ENCODE measurements around the gene RET.

RET gene

GRCh38 chr10:43054593-43054992 is 22.3 kb upstream of the RET start:
- TF ChIP-seq EZH2phosphoT487 (IDR thresholded peaks at IDR 0.05; ENCODE audit: low read depth): no peak
- TF ChIP-seq CTCF (IDR thresholded peaks at IDR 0.05; ENCODE audit: low read depth, low read length): no peak
- H3K9me3 ChIP-seq (ENCODE audit: insufficient read depth, low read length): no peaks in the 10 kb centered on the region

GRCh38 chr10:43055217-43055616 is 21.7 kb upstream of the RET start:
- TF ChIP-seq EZH2phosphoT487 (IDR thresholded peaks at IDR 0.05; ENCODE audit: low read depth): no peak
- TF ChIP-seq CTCF (IDR thresholded peaks at IDR 0.05; ENCODE audit: low read depth, low read length): no peak
- no peaks in the 10 kb centered on the region for H4K20me1 ChIP-seq (ENCODE audit: insufficient read depth, low read length)
- no peaks in the 10 kb centered on the region for H3K9me3 ChIP-seq (ENCODE audit: insufficient read depth, low read length)
- no peak overlapping the region for H3K9ac ChIP-seq (ENCODE audit: low read length)
- no peak overlapping the region for H2AFZ ChIP-seq (ENCODE audit: low read depth, low read length)
- no peaks in the 10 kb centered on the region for H3K79me2 ChIP-seq (ENCODE audit: low read length)
- H3K4me2 ChIP-seq (ENCODE audit: low read length): no peak overlapping the region
- H3K27me3 ChIP-seq (ENCODE audit: low read depth, low read length): peaks cover 4% of the 10 kb centered on the region; the same call in 1 of the 2 replicates
- H3K4me1 ChIP-seq (ENCODE audit: low read length): no peaks in the 10 kb centered on the region
- no peaks in the 10 kb centered on the region for H3K36me3 ChIP-seq (replicated peaks; ENCODE audit: low read depth, low read length)
- H3K27ac ChIP-seq (ENCODE audit: low read length): no peak overlapping the region
- H3K4me3 ChIP-seq (ENCODE audit: low read length): no peak overlapping the region

More at GRCh38 chr10:43054593-43054992, 22.3 kb upstream of the RET start:
- H3K36me3 ChIP-seq (replicated peaks; ENCODE audit: low read depth, low read length): no peaks in the 10 kb centered on the region
- no peak overlapping the region for H3K4me2 ChIP-seq (ENCODE audit: low read length)
- no peak overlapping the region for H3K9ac ChIP-seq (ENCODE audit: low read length)
- no peaks in the 10 kb centered on the region for H3K4me1 ChIP-seq (ENCODE audit: low read length)
- H4K20me1 ChIP-seq (ENCODE audit: insufficient read depth, low read length): no peaks in the 10 kb centered on the region
- no peak overlapping the region for H3K4me3 ChIP-seq (ENCODE audit: low read length)
- H2AFZ ChIP-seq (ENCODE audit: low read depth, low read length): no peak overlapping the region
- peaks cover 4% of the 10 kb centered on the region; the same call in 1 of the 2 replicates for H3K27me3 ChIP-seq (ENCODE audit: low read depth, low read length)
- H3K79me2 ChIP-seq (ENCODE audit: low read length): no peaks in the 10 kb centered on the region
- no peak overlapping the region for H3K27ac ChIP-seq (ENCODE audit: low read length)

DNA sequence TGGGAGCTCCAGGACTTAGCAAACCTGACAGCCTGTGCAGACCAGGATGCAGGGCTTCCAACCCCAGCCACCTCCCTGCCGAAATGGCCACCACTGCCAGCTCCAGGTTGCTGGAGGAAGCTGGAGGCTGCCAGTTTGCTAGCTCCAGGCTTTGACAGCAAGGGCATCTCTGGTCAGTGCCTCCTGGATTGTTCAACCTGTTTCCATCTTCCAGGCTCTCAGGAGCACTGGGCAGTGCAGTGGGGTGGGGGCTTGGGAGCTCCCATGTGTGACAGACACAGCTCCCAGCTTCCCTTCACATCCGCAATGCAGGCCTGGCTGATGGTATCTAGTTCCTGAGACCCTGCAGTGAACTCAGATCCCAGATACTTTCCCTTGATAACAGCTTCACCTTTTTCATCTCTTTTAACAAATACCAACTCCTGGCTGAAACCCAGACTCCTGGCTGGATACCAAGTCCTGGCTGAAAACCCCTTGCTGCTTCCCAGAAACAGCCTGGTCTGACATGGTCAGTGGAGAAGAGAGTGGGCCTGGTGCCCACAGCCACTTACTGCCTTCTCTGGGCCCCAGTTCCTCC is 20.8 kb upstream of the RET start:
- no peak for TF ChIP-seq EZH2phosphoT487 (IDR thresholded peaks at IDR 0.05; ENCODE audit: low read depth)
- TF ChIP-seq CTCF (IDR thresholded peaks at IDR 0.05; ENCODE audit: low read depth, low read length): no peak

GRCh38 chr10:43056568-43057011 is 20.3 kb upstream of the RET start:
- TF ChIP-seq CTCF (IDR thresholded peaks at IDR 0.05; ENCODE audit: low read depth, low read length): no peak
- no peak for TF ChIP-seq EZH2phosphoT487 (IDR thresholded peaks at IDR 0.05; ENCODE audit: low read depth)
- Histone ChIP-seq H3K4me3 (ENCODE audit: low read length) (no peak overlapping the region), H3K4me1 (ENCODE audit: low read length) (no peaks in the 10 kb centered on the region), H3K27me3 (ENCODE audit: low read depth, low read length) (peaks cover 4% of the 10 kb centered on the region; the same call in 1 of the 2 replicates), H3K36me3 (replicated peaks; ENCODE audit: low read depth, low read length) (no peaks in the 10 kb centered on the region), H2AFZ (ENCODE audit: low read depth, low read length) (no peak overlapping the region), H3K9me3 (ENCODE audit: insufficient read depth, low read length) (no peaks in the 10 kb centered on the region), H3K4me2 (ENCODE audit: low read length) (no peak overlapping the region), H3K27ac (ENCODE audit: low read length) (no peak overlapping the region), H3K9ac (ENCODE audit: low read length) (no peak overlapping the region), H4K20me1 (ENCODE audit: insufficient read depth, low read length) (no peaks in the 10 kb centered on the region), H3K79me2 (ENCODE audit: low read length) (no peaks in the 10 kb centered on the region)

More for the DNA sequence above, 20.8 kb upstream of the RET start:
- Histone ChIP-seq H3K79me2 (ENCODE audit: low read length) (no peaks in the 10 kb centered on the region), H2AFZ (ENCODE audit: low read depth, low read length) (no peak overlapping the region), H3K4me2 (ENCODE audit: low read length) (no peak overlapping the region), H3K9me3 (ENCODE audit: insufficient read depth, low read length) (no peaks in the 10 kb centered on the region), H3K4me1 (ENCODE audit: low read length) (no peaks in the 10 kb centered on the region), H3K27ac (ENCODE audit: low read length) (no peak overlapping the region), H3K4me3 (ENCODE audit: low read length) (no peak overlapping the region), H3K36me3 (replicated peaks; ENCODE audit: low read depth, low read length) (no peaks in the 10 kb centered on the region), H3K27me3 (ENCODE audit: low read depth, low read length) (peaks cover 4% of the 10 kb centered on the region; the same call in 1 of the 2 replicates), H4K20me1 (ENCODE audit: insufficient read depth, low read length) (no peaks in the 10 kb centered on the region), H3K9ac (ENCODE audit: low read length) (no peak overlapping the region)

Measured in OCI-LY3 (cell line).